Measurements from ENCODE around the gene RHBDD3. TPM values are rescaled to one million over a fixed set of nuclear protein-coding genes. Genes with fewer than 3 reads are reported as not detected.
"Not testable (repeated sequence)": the region's sequence is repeated elsewhere in the genome, so short reads cannot be mapped to it uniquely, and the experiment has no call there.

The RHBDD3 gene
- total RNA-seq, 4 donors from 2014 or later = 19.8 to 38.0 (median 28.6) TPM

GRCh38 chr22:29245626-29246385, 22.0 kb downstream of the RHBDD3 start:
- Histone ChIP-seq H3K4me1 (no peaks in the 10 kb centered on the region), H3K27ac (no peak overlapping the region), H3K36me3 (no peaks in the 10 kb centered on the region), H3K9me3 (no peaks in the 10 kb centered on the region), H3K4me3 (no peak overlapping the region), H3K27me3 (no peaks in the 10 kb centered on the region)
- peak; percentile 76 to 91 for ATAC-seq
- intact Hi-C loops (cut with DNase I; ENCODE audit: low total_unique reads) (loop anchor here (1.0 to 10.0 kb wide), 3 partner anchors 43 to 391 kb away; no protein-coding TSS in a partner anchor), in situ Hi-C loops (cut with MboI; ENCODE audit: low sequenced_read_pairs in 4 of 4) (loop anchor here in 2 of 4 donors (10.0 kb wide), 1 partner anchor 391 kb away; no protein-coding TSS in a partner anchor)
- TF ChIP-seq CTCF (IDR thresholded peaks at IDR 0.05 in 4 of 5, conservative IDR thresholded peaks at IDR 0.05 in 1 of 5) (peak; percentile 84 to 97 (median 92)), POLR2A (IDR thresholded peaks at IDR 0.05) (no peak)
- DNase-seq = peak; percentile 53 to 63

GRCh38 chr22:29244785-29245625, 22.8 kb downstream of the RHBDD3 start:
- Histone ChIP-seq H3K36me3 (no peaks in the 10 kb centered on the region), H3K4me3 (no peak overlapping the region), H3K9me3 (no peaks in the 10 kb centered on the region), H3K27me3 (no peaks in the 10 kb centered on the region), H3K27ac (no peak overlapping the region), H3K4me1 (no peaks in the 10 kb centered on the region)
- TF ChIP-seq CTCF (IDR thresholded peaks at IDR 0.05 in 4 of 5, conservative IDR thresholded peaks at IDR 0.05 in 1 of 5) = no peak
- TF ChIP-seq POLR2A (IDR thresholded peaks at IDR 0.05) = no peak
- in situ Hi-C loops (cut with MboI; ENCODE audit: low sequenced_read_pairs in 4 of 4) = loop anchor here in 2 of 4 donors (10.0 kb wide), 1 partner anchor 390 kb away; no protein-coding TSS in a partner anchor
- DNase-seq (no peak), ATAC-seq (no peak)
- intact Hi-C loops (cut with DNase I; ENCODE audit: low total_unique reads) = loop anchor here (1.0 to 10.0 kb wide), 3 partner anchors 42 to 390 kb away; no protein-coding TSS in a partner anchor

DNA sequence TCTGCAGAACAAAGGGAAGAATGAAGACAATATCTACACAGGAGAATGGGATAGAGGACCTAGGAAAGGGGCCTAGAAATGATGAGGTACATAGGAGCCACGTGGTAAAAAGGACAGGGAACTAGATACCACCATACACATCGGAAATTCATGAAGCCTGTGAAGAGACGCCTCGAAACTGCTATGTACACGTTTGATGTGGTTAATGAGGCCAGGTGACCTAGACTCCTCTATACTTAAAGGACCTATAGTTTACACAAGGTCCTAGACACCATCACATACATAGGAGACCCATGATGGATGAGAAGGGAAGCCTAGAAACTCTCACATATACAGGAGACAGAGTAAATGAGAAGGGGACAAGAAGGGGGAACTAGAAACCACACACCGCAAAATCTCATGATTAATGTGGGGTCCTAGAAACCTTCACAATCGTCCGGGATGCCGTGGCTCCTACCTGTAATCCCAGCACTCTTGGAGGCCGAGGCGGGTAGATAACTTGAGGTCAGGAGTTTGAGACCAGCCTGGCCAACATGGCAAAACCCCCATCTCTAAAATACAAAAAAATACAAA, 23.8 kb downstream of the RHBDD3 start:
- Histone ChIP-seq H3K27me3 (no peaks in the 10 kb centered on the region), H3K4me1 (no peaks in the 10 kb centered on the region), H3K27ac (no peak overlapping the region), H3K36me3 (no peaks in the 10 kb centered on the region), H3K9me3 (no peaks in the 10 kb centered on the region), H3K4me3 (no peak overlapping the region)
- DNase-seq = no peak
- intact Hi-C loops (cut with DNase I; ENCODE audit: low total_unique reads) (loop anchor here (2.0 to 10.0 kb wide), 2 partner anchors 41 to 389 kb away; no protein-coding TSS in a partner anchor), in situ Hi-C loops (cut with MboI; ENCODE audit: low sequenced_read_pairs in 4 of 4) (loop anchor here in 2 of 4 donors (10.0 kb wide), 1 partner anchor 389 kb away; no protein-coding TSS in a partner anchor)
- TF ChIP-seq CTCF (IDR thresholded peaks at IDR 0.05 in 4 of 5, conservative IDR thresholded peaks at IDR 0.05 in 1 of 5) (no peak), POLR2A (IDR thresholded peaks at IDR 0.05) (no peak)
- no peak for ATAC-seq

DNA sequence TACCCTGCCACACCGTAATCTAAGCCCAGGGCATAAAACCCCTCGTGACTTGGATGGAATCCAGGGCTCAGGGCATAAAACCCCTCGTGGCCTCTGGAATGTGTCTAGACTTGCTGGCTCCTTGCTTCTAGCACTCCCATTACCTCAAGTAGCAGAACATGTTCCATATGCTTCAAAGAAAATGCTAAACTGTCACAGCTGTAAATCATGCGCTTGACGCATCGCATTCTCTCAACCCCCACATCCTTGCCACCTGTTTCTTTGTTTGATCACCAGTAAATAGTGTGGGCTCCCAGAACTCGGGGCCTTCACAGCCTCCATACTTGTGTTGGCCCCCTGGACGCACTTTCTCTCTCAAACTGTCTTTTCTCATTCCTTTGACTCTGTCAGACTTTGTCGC, 27.3 kb downstream of the RHBDD3 start:
- DNase-seq, H3K36me3 ChIP-seq, H3K9me3 ChIP-seq, ATAC-seq, H3K27ac ChIP-seq, H3K27me3 ChIP-seq, H3K4me1 ChIP-seq, H3K4me3 ChIP-seq: not testable (repeated sequence)
- intact Hi-C loops (cut with DNase I; ENCODE audit: low total_unique reads) = loop anchor here (10.0 kb wide), 1 partner anchor 386 kb away; no protein-coding TSS in a partner anchor
- in situ Hi-C loops (cut with MboI; ENCODE audit: low sequenced_read_pairs in 4 of 4) = loop anchor here in 2 of 4 donors (10.0 kb wide), 1 partner anchor 386 kb away; no protein-coding TSS in a partner anchor
